Vagina (tissue), 2 donors: ENCODE data around the gene MAX. TPM values are rescaled to one million over a fixed set of nuclear protein-coding genes. Genes with fewer than 3 reads are reported as not detected.
"Not testable (repeated sequence)": the region's sequence is repeated elsewhere in the genome, so short reads cannot be mapped to it uniquely, and the experiment has no call there.

ENCODE experiments used
- DNase-seq, 2 donors: peaks; one replicate each; pipeline ENCODE4 v3.0.0-alpha.2; 2017; ENCODE audit errors: extremely low spot score in 2 of 2
- H3K27ac ChIP-seq: fragments of 200-600 bp; sonication (generic); one replicate; pipeline ENCODE4 v1.5.1; 2019
- H3K27me3 ChIP-seq: fragments of 200-600 bp; sonication (generic); one replicate; pipeline ENCODE4 v1.5.1; 2019
- H3K36me3 ChIP-seq, 2 donors: fragments of 200-600 bp; sonication (generic); one replicate each; pipeline ENCODE4 v1.5.1; 2017 to 2019
- H3K4me1 ChIP-seq: fragments of 200-600 bp; sonication (generic); one replicate; pipeline ENCODE4 v1.5.1; 2019
- H3K4me3 ChIP-seq, 2 donors: fragments of 200-600 bp; sonication (generic); 1 replicate in 1 of 2; 2 replicates in 1 of 2; pipeline ENCODE4 v1.5.1; 2016 to 2019
- H3K9me3 ChIP-seq: fragments of 200-600 bp; sonication (generic); one replicate; pipeline ENCODE4 v1.5.1; 2019
- POLR2A ChIP-seq, 2 donors: fragments of 450-650 bp; IDR thresholded peaks; one replicate each; pipeline ENCODE4 v1.6.1; 2017; ENCODE audit warnings: antibody characterized with exemption in 2 of 2, mild to moderate bottlenecking in 2 of 2, moderate library complexity in 2 of 2
- POLR2AphosphoS5 ChIP-seq, 2 donors: sonication (generic); formaldehyde crosslinking; IDR thresholded peaks; one replicate each; pipeline ENCODE4 v1.9.0; 2017; ENCODE audit warnings: antibody characterized with exemption in 2 of 2, mild to moderate bottlenecking in 2 of 2, low read depth in 1 of 2; ENCODE audit not compliant: insufficient read depth in 1 of 2
- intact Hi-C: fragments of 100-400 bp; cut with DNase I; formaldehyde crosslinking; loops from one replicate; pipeline ENCODE4 v1.15.1; 2023
- total RNA-seq: library from RNA; depleted of rRNA; stranded (reverse); fragments of >200 nt; gene quantifications from one replicate; pipeline ENCODE4 v1.2.3, GENCODE V29; 2016
- TF ChIP-seq, protein P1 (sequence below), 3 experiments: fragments of 450-650 bp in 2 of 3; fragments of 200-600 bp in 1 of 3; sonication (generic) in 1 of 3; IDR thresholded peaks; one replicate each; pipeline ENCODE4 v1.5.1; 2017 to 2019; ENCODE audit warnings: antibody characterized with exemption in 3 of 3, mild to moderate bottlenecking in 2 of 3, moderate library complexity in 2 of 3

MAX gene
- total RNA-seq, 1 donor from 2014 or later: 71.7 TPM

- no peaks in the 10 kb centered on the region for H3K27me3 ChIP-seq
- intact Hi-C loops: no loop called here
- TF ChIP-seq, protein P1, sequence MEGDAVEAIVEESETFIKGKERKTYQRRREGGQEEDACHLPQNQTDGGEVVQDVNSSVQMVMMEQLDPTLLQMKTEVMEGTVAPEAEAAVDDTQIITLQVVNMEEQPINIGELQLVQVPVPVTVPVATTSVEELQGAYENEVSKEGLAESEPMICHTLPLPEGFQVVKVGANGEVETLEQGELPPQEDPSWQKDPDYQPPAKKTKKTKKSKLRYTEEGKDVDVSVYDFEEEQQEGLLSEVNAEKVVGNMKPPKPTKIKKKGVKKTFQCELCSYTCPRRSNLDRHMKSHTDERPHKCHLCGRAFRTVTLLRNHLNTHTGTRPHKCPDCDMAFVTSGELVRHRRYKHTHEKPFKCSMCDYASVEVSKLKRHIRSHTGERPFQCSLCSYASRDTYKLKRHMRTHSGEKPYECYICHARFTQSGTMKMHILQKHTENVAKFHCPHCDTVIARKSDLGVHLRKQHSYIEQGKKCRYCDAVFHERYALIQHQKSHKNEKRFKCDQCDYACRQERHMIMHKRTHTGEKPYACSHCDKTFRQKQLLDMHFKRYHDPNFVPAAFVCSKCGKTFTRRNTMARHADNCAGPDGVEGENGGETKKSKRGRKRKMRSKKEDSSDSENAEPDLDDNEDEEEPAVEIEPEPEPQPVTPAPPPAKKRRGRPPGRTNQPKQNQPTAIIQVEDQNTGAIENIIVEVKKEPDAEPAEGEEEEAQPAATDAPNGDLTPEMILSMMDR (IDR thresholded peaks at IDR 0.05): no peak
- TF ChIP-seq POLR2AphosphoS5 (IDR thresholded peaks at IDR 0.05; ENCODE audit: insufficient read depth in 1 of 2, low read depth in 1 of 2): no peak
- TF ChIP-seq POLR2A (IDR thresholded peaks at IDR 0.05): no peak
- H3K27ac ChIP-seq: no peak overlapping the region
- H3K9me3 ChIP-seq: no peaks in the 10 kb centered on the region
- peaks cover 34% of the 10 kb centered on the region for H3K4me1 ChIP-seq
- no peak for DNase-seq
- H3K4me3 ChIP-seq: no peak overlapping the region
- peaks cover 0 to 63% of the 10 kb centered on the region in 2 donors for H3K36me3 ChIP-seq
Measured at GRCh38 chr14:65092349-65092748, 10.0 kb downstream of the MAX start.

- peaks cover 29% of the 10 kb centered on the region for H3K4me1 ChIP-seq
- peaks cover 0 to 57% of the 10 kb centered on the region in 2 donors for H3K36me3 ChIP-seq
- intact Hi-C loops, DNase-seq, H3K27ac ChIP-seq, H3K27me3 ChIP-seq, H3K9me3 ChIP-seq, H3K4me3 ChIP-seq: not testable (repeated sequence)
Measured at GRCh38 chr14:65087835-65088234, 14.5 kb downstream of the MAX start.

DNA sequence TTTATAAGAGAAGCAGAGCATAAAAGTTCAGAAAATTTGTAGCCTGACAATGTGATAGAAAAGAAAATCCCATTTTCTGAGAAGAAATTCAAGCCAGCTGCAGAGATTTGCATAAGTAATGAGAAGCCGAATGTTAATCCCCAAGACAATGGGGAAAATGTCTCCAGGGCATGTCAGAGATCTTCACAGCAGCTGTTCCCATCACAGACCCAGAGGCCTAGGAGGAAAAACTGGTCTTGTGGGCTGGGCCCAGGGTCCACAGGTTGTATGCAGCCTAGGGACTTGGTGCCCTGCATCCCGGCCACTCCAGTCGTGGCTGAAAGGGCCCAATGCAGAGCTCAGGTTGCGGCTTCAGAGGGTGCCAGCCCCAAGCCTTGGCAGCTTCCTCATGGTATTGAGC is 15.6 kb downstream of the MAX start:
- H3K36me3 ChIP-seq: peaks cover 0 to 47% of the 10 kb centered on the region in 2 donors
- DNase-seq, H3K27me3 ChIP-seq, H3K4me3 ChIP-seq, intact Hi-C loops, H3K9me3 ChIP-seq, H3K27ac ChIP-seq: not testable (repeated sequence)
- H3K4me1 ChIP-seq: peaks cover 35% of the 10 kb centered on the region

GRCh38 chr14:65084554-65085505 is 17.5 kb downstream of the MAX start:
- Histone ChIP-seq H3K4me3 (no peak overlapping the region), H3K27me3 (no peaks in the 10 kb centered on the region), H3K27ac (no peak overlapping the region), H3K4me1 (peaks cover 54% of the 10 kb centered on the region), H3K9me3 (no peaks in the 10 kb centered on the region), H3K36me3 (peaks cover 0 to 37% of the 10 kb centered on the region in 2 donors)
- intact Hi-C loops: no loop called here
- DNase-seq: no peak
- TF ChIP-seq POLR2A (IDR thresholded peaks at IDR 0.05) (no peak), POLR2AphosphoS5 (IDR thresholded peaks at IDR 0.05; ENCODE audit: insufficient read depth in 1 of 2, low read depth in 1 of 2) (no peak)
- TF ChIP-seq, protein P1 (IDR thresholded peaks at IDR 0.05): no peak

GRCh38 chr14:65082930-65083329 is 19.4 kb downstream of the MAX start:
- H3K4me1 ChIP-seq: peaks cover 68% of the 10 kb centered on the region
- no peak for DNase-seq
- intact Hi-C loops: no loop called here
- H3K36me3 ChIP-seq: peaks cover 0 to 25% of the 10 kb centered on the region in 2 donors
- H3K27ac ChIP-seq: no peak overlapping the region
- TF ChIP-seq, protein P1 (IDR thresholded peaks at IDR 0.05): no peak
- TF ChIP-seq POLR2AphosphoS5 (IDR thresholded peaks at IDR 0.05; ENCODE audit: insufficient read depth in 1 of 2, low read depth in 1 of 2): no peak
- no peak for TF ChIP-seq POLR2A (IDR thresholded peaks at IDR 0.05)
- H3K4me3 ChIP-seq: no peak overlapping the region
- no peaks in the 10 kb centered on the region for H3K9me3 ChIP-seq
- H3K27me3 ChIP-seq: no peaks in the 10 kb centered on the region
